Measurements from ENCODE around the gene PPFIA3.
"Not testable (repeated sequence)": the region's sequence is repeated elsewhere in the genome, so short reads cannot be mapped to it uniquely, and the experiment has no call there.

PPFIA3 gene

DNA sequence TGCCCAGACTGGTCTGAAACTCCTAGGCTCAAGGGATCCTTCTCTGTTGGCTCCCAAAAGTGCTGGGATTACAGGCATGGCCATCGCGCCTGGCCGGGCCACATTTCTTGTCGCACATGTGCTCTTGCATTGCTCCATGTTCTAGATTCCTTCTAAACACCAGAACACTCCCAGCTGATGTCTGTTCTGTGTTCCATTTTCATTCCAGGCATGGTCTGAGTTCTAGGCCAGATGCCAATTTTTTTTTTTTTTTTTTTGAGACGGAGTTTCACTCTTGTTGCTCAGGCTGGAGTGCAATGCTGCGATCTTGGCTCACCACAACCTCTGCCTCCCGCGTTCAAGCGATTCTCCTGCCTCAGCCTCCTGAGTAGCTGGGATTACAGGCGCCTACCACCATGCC, 2.5 kb downstream of the PPFIA3 start:
- in situ Hi-C loops (cut with HindIII; ENCODE audit: low sequenced_read_pairs), result not testable (repeated sequence)

DNA sequence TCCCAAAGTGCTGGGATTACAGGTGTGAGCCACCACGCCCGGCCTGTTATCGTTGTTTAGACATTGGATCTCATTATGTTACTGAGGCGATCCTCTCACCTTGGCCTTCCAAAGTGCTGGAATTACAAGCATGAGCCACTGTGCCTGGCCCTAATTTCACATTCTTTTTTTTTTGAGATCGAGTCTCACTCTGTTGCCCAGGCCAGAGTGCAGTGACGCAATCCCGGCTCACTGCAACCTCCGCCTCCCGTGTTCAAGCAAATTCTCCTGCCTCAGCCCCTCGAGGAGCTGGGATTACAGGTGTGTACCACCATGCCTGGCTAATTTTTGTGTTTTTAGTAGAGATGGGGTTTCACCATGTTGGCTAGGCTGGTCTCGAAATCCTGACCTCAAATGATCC, 3.9 kb downstream of the PPFIA3 start:
- in situ Hi-C loops (cut with HindIII; ENCODE audit: low sequenced_read_pairs), result not testable (repeated sequence)

DNA sequence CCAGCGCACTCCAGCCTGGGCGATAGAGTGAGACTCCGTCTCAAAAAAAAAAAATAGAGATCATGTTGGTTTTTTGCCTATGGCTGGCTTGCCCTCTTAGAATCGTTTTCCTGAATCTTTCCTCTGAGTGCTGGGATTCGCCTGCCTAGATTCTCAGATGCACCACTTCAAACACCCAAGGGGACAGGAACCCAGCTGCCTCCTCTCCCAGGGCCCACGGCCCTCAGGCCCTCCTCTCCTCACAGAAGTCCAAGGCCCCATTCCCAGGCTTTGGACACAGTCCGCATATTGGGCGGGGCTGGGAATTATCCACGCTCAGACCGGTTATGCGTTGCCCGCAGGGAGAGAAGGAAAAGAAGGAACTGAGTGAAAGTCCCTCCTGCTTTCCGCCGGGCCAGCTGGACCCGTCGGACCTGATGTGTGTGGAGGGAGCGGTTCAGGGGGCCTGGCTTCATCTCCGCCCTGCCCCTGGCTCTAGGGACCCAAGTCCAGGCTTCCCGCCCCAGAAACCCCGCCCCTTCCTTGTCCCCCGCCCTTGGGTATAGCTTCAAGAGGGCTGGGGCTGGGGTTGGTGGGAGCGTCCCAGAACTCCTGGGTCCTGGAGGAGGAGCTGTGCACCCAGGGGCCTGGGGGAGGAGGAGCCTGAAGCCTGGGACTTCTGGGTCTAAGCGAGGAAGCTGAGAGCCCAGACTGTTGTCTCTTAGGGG, 5.8 kb downstream of the PPFIA3 start:
- in situ Hi-C loops (cut with HindIII; ENCODE audit: low sequenced_read_pairs), result no loop called here

DNA sequence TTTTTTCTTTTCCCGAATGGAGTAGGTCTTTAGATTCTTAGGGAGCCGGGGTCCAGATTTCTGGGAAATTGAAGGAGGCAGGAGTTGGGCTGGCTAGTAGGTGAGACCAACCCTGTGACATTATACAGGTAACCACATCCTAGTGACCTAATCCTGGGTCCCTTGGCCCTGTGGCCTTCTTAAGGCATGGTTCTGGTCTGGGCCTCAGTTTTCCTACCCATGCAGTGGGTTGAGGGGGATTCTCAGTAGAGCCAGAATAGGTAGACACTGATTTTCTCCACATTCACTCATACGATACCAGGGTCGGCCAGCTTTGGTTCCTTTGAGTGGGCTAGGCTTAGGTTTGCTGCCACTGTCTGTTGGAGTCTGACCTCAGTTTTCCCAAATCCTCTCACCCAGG, 7.2 kb downstream of the PPFIA3 start:
- in situ Hi-C loops (cut with HindIII; ENCODE audit: low sequenced_read_pairs), result no loop called here

DNA sequence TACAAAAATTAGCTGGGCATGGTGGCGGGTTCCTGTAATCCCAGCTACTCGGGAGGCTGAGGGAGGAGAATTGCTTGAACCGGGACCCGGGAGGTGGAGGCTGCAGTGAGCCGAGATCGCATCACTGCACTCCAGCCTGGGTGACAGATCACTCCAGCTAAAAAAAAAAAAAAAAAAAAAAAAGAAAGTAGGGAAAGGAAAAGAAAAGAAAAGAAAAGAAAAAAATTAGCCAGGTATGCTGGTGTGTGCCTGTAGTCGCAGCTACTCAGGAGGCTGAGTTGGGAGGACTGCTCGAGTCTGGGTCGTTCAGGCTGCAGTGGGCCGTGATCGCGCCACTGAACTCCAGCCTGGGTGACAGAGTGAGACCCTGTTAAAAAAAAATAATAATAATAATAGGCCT, 7.9 kb downstream of the PPFIA3 start:
- in situ Hi-C loops (cut with HindIII; ENCODE audit: low sequenced_read_pairs), result not testable (repeated sequence)

DNA sequence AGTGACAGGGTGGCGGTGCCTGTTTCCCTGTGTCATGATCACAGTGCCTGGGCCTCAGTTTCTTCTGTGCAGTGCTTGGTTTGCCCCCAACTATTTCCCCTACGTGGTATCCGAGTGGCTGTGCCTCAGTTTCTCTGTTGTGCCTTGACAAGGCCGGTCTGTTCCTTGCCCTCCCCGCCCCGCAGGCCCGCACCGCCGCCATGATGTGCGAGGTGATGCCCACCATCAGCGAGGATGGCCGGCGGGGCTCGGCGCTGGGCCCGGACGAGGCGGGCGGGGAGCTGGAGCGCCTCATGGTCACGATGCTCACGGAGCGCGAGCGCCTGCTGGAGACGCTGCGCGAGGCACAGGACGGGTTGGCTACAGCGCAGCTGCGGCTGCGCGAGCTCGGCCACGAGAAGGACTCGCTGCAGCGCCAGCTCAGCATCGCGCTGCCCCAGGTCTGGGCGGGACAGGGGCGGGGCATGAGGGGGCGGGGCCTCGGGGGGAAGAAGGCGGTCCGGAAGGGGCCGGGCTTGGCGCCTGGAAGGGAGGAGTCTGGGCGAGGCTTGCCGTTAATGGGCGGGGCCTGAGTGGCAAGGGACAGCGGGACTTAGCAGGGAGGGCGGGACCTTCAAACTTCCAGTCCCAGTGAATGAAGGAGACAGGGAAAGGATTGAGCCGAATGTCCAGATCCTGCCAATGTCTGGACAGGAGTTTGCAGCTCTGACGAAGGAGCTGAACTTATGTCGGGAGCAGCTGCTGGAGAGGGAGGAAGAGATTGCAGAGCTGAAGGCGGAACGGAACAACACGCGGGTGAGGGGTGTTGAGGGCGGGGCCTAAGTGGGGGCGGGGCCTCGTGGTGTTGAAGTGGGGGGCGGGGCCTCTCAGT, 8.6 kb downstream of the PPFIA3 start:
- in situ Hi-C loops (cut with HindIII; ENCODE audit: low sequenced_read_pairs), result no loop called here

DNA sequence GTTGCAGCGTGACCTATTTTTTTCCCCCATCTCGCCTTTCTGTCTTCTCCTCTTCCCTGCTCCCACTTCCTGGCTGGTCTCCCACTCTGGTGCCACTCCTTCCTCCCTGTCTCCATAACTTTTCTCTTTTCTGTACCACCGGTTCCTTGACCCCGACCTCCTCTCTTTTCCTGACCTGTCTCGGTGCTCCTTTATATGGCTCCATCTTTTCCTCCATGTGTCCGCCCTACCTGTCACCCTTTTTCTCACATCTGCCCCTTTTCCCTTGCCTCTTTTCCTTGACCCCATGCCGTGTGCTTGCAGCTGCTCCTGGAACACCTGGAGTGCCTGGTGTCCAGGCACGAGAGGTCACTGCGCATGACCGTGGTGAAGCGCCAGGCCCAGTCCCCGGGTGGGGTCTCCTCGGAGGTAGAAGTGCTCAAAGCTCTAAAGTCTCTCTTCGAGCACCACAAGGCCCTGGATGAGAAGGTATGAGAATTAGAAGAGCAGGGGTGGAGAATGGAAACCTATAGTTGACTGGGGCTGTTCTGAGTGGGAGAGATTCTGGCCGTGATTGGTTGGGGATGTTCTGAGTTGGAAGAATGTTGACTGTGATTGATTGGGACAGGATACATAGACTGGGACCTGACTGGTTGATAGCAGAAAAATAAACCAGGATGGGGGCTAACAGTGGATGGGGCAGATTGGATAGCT, 9.3 kb downstream of the PPFIA3 start:
- in situ Hi-C loops (cut with HindIII; ENCODE audit: low sequenced_read_pairs), result no loop called here

DNA sequence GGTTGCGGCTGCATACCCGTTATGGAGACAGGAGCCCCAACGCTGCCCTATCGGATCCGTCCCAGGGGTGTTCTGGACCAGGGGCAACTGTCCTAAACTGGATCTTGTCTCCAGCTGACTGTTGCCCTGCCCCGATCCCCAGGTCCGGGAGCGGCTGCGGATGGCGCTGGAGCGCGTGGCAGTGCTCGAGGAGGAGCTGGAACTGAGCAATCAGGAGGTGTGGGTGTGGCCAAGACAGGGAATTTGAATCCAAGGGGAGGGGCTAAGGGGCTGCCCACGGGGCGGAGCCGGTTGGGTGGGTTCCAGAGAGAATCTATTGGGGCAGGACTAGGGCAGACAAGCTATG, 9.9 kb downstream of the PPFIA3 start:
- in situ Hi-C loops (cut with HindIII; ENCODE audit: low sequenced_read_pairs), result no loop called here

DNA sequence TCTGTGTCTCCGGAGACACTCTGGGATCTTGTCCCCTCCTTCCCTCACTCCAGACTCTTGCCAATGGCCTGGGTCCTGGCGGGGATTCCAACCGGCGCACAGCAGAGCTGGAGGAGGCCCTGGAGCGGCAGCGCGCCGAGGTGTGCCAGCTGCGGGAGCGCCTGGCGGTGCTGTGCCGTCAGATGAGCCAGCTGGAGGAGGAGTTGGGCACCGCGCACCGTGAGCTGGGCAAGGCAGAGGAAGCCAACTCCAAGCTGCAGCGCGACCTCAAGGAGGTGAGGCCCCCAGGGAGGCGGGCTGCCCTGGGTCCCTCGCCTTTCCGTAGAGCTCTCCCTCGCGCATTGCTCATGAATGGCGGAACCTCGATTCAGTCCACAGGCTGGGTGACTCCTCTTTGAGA, 11.0 kb downstream of the PPFIA3 start:
- in situ Hi-C loops (cut with HindIII; ENCODE audit: low sequenced_read_pairs), result no loop called here

DNA sequence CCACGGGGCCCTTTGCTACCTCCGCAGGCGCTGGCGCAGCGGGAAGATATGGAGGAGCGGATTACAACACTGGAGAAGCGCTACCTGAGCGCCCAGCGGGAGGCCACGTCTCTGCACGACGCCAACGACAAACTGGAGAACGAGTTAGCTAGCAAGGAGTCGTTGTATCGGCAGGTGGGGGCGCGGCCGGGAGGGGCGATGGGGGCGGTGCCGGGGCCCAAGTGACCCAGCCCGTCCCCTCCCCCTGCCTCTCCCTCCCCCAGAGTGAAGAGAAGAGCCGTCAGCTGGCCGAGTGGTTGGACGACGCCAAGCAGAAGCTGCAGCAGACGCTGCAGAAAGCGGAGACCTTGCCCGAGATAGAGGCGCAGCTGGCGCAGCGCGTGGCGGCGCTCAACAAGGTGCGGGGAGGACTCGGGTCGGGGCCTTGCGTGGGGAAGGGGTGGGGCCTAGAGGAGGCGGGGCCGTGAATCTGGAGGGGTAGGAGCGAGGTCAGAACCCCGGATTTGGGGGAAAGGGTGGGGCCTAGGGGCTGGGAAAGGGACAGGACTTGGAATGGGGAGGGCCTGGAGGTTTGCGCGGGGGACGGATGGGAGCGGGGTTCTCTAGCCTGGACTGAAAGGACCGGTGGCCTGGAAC, 13.7 kb downstream of the PPFIA3 start:
- in situ Hi-C loops (cut with HindIII; ENCODE audit: low sequenced_read_pairs), result no loop called here

DNA sequence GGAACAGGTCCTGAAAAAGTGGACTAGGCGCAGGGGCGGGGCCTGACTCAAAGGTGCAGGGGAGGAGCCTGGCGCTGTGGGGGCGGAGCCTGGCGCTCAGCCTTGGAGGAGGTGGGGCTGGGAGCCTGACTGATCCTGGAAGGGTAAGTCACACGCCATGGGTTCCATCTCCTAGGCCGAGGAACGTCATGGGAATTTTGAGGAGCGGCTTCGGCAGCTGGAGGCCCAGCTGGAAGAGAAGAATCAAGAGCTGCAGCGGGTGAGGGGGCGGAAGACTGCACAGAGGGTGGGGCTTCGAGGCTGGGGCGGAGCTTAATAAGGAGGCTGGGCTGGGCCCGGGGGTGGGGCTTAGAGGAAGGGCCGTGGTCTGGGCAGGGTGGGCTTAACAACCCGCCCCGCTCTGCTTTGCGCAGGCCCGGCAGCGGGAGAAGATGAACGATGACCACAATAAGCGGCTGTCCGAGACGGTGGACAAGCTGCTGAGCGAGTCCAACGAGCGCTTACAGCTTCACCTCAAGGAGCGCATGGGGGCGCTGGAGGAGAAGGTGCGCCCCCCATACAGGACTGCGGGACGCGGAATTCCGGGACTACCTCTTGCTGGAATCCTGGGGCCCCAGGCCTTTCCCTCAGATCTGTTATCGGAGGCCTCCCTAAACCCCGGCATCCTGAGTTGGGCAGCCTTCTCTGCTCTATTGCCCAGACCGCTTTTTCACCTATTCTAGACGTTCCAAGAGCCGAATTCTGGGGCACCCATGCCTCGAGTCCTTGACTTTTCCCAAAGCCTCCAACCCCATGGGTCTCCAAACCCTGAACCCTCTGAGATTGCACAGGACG, 14.5 kb downstream of the PPFIA3 start:
- in situ Hi-C loops (cut with HindIII; ENCODE audit: low sequenced_read_pairs), result no loop called here

DNA sequence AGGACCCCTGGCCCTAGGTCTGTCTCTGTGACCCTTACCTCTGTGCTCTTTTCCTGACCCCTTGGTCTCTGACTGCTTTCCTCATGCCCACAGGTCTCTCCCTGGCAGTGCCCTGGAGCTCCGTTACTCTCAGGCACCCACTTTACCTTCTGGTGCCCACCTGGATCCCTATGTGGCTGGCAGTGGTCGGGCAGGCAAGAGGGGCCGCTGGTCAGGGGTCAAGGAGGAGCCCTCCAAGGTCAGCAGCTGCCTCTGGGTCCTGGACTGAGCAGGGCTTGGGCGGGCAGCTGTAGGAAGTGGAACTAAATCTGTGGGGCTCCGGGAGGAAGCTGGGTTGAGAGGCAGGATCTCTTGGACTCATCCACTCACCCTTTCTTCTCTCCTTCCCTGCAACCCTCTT, 16.3 kb downstream of the PPFIA3 start:
- in situ Hi-C loops (cut with HindIII; ENCODE audit: low sequenced_read_pairs), result no loop called here

DNA sequence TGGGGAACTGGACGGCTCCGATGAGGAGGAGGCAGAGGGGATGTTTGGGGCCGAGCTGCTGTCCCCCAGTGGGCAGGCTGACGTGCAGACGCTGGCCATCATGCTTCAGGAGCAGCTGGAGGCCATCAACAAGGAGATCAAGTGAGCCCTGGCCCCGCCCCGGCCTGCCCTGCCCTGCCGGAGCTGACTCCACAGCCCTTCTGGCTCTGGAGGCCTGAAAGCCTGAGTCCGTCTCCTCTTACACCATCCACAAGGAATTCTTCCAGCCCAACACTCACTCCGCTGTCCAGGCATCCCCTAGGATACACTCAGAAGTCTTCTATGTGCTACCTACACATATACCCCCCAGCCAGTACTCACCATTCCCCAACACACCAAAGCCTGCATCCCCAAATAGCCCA, 17.4 kb downstream of the PPFIA3 start:
- in situ Hi-C loops (cut with HindIII; ENCODE audit: low sequenced_read_pairs), result no loop called here

DNA sequence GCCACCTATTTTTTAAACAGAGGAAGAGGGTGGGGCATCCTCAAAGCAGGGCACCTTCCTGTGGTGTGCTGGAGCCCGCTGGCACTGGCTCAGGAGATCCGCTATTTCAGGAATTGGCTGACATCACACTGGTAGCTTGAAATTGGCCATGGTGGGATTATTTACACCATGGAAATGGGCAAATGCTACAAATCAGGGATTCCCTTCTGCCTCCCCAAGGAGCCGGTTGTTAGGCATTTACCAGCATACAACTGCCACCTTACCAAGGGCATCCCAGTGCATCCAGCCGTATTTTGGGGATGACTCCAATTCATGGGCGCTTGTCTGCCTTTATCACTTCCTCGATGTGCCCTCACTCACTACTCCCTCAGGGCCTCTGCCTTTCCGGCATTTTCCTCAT, 21.6 kb downstream of the PPFIA3 start:
- in situ Hi-C loops (cut with HindIII; ENCODE audit: low sequenced_read_pairs), result no loop called here

DNA sequence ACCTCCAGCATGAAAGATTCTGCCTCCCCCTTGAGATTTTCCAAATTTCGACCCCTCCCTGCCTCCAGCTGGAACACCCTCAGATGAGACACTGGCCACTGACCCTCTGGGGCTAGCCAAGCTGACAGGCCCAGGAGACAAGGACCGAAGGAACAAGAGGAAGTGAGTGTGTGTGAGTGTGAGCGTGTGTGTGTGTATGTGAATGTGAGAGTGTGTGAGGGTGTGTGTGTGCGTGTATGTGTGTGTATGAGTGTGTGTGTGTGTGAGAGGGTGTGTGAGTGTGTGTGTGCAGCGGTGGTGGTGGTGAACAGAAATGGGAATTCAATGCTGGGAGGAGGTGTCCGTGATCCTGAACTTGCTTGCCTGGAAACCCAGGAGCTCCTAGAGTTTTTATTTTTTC, 22.0 kb downstream of the PPFIA3 start:
- in situ Hi-C loops (cut with HindIII; ENCODE audit: low sequenced_read_pairs), result no loop called here

DNA sequence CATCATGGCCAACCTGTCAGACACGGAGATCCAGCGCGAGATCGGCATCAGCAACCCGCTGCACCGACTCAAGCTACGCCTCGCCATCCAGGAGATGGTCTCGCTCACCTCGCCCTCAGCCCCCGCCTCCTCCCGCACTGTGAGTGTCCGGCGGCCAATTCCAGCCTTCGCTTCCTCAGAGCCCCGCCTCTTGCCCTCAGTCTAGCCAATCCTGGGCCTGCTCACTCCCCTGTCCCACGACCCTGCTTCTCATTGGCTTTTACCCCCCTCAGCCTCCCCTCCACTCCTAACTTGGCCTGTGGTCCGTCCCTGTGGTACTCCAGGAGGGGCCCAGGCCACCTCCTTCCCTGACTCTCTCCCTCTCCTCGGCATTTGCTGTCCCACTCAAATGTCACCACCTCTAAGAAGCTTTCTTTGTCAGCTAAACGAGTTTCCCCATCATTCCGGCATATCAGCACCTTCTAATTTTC, 23.6 kb downstream of the PPFIA3 start:
- in situ Hi-C loops (cut with HindIII; ENCODE audit: low sequenced_read_pairs), result no loop called here

DNA sequence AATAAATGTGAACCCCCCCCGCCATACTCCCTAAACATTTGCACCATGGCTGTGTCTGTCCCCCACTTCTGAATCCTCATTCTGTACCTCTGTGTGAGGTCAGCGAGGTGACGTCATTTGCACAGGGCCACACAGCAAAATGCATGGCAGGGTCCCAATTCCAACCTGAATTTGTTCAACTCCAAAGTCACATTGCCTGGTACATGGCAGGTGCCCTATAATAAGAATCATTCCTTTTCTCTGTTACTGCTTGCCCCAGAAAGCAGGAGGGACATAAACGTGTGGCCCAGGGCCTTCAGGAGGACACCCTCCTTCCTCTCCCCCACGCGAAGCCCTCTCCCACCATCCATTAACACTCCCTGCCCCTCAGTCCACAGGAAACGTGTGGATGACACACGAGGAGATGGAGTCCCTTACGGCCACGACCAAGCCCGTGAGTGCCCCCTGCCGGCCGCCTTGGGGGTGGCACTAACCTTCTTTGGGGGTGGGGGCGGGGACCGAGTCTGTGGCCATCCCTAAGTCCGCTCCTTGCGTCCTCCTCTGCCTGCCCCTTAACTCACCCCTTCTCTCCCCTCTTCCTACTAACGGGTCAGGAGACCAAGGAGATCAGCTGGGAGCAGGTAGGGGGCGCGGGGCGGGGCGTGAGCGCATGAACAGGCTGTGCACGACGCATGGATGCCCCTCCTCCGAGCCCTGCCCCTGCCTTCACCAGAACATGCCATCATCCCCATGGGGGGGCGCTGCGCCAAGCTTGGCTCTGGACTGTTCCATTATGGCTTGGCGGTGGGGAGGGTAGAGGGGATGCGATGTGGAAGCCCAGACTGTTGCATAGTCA, 26.4 kb downstream of the PPFIA3 start:
- in situ Hi-C loops (cut with HindIII; ENCODE audit: low sequenced_read_pairs), result no loop called here

DNA sequence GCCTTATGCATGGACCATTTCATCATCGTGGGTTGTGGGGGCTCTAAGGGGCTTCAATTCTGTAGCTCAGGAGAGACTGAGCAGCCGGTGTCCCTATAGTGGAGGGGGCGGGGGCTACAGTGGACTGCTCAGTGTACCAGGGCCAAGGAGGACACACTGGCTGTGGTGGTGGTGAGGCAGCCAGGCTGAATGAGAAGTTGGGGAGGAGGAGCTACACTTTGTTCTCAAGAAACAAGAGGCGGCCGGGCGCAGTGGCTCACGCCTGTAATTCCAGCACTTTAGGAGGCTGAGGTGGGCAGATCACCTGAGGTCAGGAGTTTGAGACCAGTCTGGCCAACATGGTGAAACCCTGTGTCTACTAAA, 27.0 kb downstream of the PPFIA3 start:
- in situ Hi-C loops (cut with HindIII; ENCODE audit: low sequenced_read_pairs), result not testable (repeated sequence)

DNA sequence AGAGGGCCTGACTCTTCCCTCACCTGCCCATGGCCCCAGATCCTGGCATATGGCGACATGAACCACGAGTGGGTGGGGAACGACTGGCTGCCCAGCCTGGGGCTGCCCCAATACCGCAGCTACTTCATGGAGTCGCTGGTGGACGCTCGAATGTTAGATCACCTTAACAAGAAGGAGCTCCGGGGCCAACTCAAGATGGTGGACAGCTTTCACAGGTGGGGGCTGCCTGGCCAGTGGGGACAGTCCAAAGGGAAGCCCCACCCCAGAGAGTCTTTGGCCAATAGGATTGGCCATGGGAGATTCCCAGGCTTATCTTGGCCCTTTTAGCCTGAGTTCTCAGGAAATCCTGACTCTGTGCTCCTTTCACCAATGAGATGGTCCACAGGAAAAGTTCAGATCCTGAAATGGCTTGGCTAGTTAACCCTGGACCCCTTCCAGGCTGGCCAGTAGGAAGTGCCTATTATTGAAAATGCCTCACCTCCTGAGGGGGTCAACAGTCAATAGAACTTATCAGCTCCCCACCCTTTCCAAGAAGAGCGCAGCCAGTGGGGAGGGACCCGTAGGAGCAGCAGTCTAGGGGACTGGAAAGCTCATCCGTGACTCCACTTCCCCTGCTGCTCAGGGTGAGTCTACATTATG, 28.8 kb downstream of the PPFIA3 start:
- in situ Hi-C loops (cut with HindIII; ENCODE audit: low sequenced_read_pairs), result no loop called here

All from DLD1 (cell line).